HepG2 (cell line): ENCODE measurements around the gene ADAM10.

Source experiments
- ZNF121 ChIP-seq: sonication (generic); formaldehyde crosslinking; IDR thresholded peaks from 2 replicates; pipeline ENCODE4 v1.5.0; 2020; ENCODE audit warnings: mild to moderate bottlenecking, missing genetic modification reagents
- TF ChIP-seq, protein P1 (sequence below): sonication (generic); formaldehyde crosslinking; IDR thresholded peaks from 2 replicates; pipeline ENCODE4 v1.4.0; 2020; ENCODE audit warnings: missing genetic modification reagents
- TF ChIP-seq, protein P2 (sequence below): sonication (generic); formaldehyde crosslinking; IDR thresholded peaks from 2 replicates; pipeline ENCODE4 v1.4.0; 2020; ENCODE audit warnings: mild to moderate bottlenecking, missing genetic modification reagents

DNA sequence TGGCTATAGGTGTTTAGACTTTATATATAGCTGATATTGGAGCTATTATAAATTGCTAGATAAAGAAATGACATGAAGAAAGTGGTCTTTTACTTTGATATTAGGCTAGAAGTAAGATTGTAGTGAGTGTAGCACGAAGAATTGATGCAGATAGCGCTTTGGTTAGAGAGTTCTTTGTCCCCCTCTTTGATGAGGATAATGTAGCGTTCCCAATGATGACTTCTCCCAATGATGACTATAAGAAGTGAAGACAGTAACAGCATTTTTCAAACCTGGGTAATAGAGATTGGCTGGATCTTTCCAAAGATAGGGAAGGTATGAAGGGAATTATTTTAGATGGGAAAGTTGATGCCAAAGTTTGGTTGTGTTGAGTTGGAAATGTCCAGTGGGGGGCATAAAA is 25.9 kb upstream of the ADAM10 start:
- TF ChIP-seq, protein P1, sequence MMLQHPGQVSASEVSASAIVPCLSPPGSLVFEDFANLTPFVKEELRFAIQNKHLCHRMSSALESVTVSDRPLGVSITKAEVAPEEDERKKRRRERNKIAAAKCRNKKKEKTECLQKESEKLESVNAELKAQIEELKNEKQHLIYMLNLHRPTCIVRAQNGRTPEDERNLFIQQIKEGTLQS (CRISPR knock-in tag): no peak
- TF ChIP-seq ZNF121 (CRISPR knock-in tag): no peak
- TF ChIP-seq, protein P2, sequence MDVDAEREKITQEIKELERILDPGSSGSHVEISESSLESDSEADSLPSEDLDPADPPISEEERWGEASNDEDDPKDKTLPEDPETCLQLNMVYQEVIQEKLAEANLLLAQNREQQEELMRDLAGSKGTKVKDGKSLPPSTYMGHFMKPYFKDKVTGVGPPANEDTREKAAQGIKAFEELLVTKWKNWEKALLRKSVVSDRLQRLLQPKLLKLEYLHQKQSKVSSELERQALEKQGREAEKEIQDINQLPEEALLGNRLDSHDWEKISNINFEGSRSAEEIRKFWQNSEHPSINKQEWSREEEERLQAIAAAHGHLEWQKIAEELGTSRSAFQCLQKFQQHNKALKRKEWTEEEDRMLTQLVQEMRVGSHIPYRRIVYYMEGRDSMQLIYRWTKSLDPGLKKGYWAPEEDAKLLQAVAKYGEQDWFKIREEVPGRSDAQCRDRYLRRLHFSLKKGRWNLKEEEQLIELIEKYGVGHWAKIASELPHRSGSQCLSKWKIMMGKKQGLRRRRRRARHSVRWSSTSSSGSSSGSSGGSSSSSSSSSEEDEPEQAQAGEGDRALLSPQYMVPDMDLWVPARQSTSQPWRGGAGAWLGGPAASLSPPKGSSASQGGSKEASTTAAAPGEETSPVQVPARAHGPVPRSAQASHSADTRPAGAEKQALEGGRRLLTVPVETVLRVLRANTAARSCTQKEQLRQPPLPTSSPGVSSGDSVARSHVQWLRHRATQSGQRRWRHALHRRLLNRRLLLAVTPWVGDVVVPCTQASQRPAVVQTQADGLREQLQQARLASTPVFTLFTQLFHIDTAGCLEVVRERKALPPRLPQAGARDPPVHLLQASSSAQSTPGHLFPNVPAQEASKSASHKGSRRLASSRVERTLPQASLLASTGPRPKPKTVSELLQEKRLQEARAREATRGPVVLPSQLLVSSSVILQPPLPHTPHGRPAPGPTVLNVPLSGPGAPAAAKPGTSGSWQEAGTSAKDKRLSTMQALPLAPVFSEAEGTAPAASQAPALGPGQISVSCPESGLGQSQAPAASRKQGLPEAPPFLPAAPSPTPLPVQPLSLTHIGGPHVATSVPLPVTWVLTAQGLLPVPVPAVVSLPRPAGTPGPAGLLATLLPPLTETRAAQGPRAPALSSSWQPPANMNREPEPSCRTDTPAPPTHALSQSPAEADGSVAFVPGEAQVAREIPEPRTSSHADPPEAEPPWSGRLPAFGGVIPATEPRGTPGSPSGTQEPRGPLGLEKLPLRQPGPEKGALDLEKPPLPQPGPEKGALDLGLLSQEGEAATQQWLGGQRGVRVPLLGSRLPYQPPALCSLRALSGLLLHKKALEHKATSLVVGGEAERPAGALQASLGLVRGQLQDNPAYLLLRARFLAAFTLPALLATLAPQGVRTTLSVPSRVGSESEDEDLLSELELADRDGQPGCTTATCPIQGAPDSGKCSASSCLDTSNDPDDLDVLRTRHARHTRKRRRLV: no peak
